ENCODE results near the gene CAPZB.
A peak's percentile ranks its signal among the peaks of the same experiment; 100 is the strongest.
"Not testable (repeated sequence)": the region's sequence is repeated elsewhere in the genome, so short reads cannot be mapped to it uniquely, and the experiment has no call there.

The CAPZB gene

DNA sequence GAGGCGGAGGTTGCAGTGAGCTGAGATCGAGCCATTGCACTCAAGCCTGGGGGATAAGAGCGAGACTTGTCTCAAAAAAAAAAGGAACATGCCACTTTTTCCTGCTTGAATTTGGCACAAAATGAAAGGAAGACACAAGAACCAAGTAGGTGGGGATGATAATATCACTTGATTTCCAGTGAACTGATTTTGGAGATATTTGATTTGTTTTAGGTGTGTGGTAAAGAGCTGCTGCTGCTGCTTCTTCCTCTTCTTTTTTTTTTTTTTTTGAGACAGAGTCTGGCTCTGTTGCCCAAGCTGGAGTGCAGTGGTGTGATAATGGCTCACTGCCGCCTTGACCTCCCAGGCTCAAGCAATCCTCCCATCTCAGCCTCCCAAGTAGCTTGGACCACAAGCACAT, 29.9 kb upstream of the CAPZB start:
- Histone ChIP-seq H3K9me3 (ENCODE audit: control insufficient read depth in 1 of 2, low read length in 2 of 2) (no peaks in the 10 kb centered on the region), H3K4me1 (ENCODE audit: control insufficient read depth in 1 of 2, insufficient read depth in 2 of 2, low read length in 2 of 2) (peaks cover 0 to 6% of the 10 kb centered on the region in 2 donors), H3K4me3 (ENCODE audit: low read depth in 1 of 2, low read length in 2 of 2) (no peak overlapping the region), H3K36me3 (ENCODE audit: control insufficient read depth in 1 of 2, insufficient read depth in 2 of 2, low read length in 2 of 2) (no peaks in the 10 kb centered on the region), H3K27me3 (ENCODE audit: low read depth, low read length) (no peaks in the 10 kb centered on the region), H3K27ac (ENCODE audit: low read length) (no peak overlapping the region)

DNA sequence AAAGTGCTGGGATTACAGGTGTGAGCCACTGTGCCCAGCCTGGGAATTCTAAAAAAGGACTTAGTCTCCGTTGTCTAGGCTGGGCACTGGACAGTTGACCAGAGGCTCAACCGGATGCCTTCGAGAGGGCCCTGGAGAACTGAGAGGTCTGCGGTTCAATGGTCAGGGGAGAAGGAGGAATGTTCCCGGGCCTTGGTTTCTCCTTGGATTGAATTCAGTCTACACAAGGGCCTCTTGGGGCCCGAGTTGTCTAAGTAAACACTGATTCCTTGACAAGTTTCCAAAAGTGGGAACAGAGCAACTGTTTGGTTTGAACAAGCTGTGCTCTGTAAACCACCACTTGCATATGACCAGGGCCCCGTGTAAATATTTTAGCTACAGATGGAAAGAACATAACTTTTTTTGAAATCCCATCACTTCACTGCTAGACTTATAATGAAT, 29.1 kb upstream of the CAPZB start:
- H3K4me3 ChIP-seq (ENCODE audit: low read depth in 1 of 2, low read length in 2 of 2), result no peak overlapping the region
- no peaks in the 10 kb centered on the region for H3K36me3 ChIP-seq (ENCODE audit: control insufficient read depth in 1 of 2, insufficient read depth in 2 of 2, low read length in 2 of 2)
- H3K27ac ChIP-seq (ENCODE audit: low read length), result peak overlapping the region; percentile 43
- H3K27me3 ChIP-seq (ENCODE audit: low read depth, low read length), result no peaks in the 10 kb centered on the region
- H3K9me3 ChIP-seq (ENCODE audit: control insufficient read depth in 1 of 2, low read length in 2 of 2), result no peaks in the 10 kb centered on the region
- H3K4me1 ChIP-seq (ENCODE audit: control insufficient read depth in 1 of 2, insufficient read depth in 2 of 2, low read length in 2 of 2), result peaks cover 0 to 6% of the 10 kb centered on the region in 2 donors

DNA sequence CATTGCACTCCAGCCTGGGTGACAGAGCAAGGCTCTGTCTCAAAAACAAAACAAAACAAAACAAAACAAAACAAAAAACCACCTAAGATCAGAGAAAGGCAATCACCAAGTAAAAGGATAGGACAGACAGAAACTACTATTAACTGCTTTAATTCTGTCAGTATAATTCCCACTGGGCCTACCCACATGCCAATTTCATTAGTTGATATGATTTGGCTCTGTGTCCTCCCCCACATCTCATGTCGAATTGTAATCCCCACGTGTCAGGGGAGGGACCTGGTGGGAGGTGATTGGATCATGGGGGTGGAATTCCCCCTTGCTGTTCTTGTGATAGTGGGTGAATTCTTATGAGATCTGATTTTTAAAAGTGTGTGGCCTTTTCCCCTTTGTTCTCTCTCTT, 27.2 kb upstream of the CAPZB start:
- Histone ChIP-seq H3K36me3 (ENCODE audit: control insufficient read depth in 1 of 2, insufficient read depth in 2 of 2, low read length in 2 of 2) (no peaks in the 10 kb centered on the region), H3K27me3 (ENCODE audit: low read depth, low read length) (no peaks in the 10 kb centered on the region), H3K9me3 (ENCODE audit: control insufficient read depth in 1 of 2, low read length in 2 of 2) (no peaks in the 10 kb centered on the region), H3K27ac (ENCODE audit: low read length) (no peak overlapping the region), H3K4me1 (ENCODE audit: control insufficient read depth in 1 of 2, insufficient read depth in 2 of 2, low read length in 2 of 2) (peaks cover 0 to 6% of the 10 kb centered on the region in 2 donors), H3K4me3 (ENCODE audit: low read depth in 1 of 2, low read length in 2 of 2) (no peak overlapping the region)

DNA sequence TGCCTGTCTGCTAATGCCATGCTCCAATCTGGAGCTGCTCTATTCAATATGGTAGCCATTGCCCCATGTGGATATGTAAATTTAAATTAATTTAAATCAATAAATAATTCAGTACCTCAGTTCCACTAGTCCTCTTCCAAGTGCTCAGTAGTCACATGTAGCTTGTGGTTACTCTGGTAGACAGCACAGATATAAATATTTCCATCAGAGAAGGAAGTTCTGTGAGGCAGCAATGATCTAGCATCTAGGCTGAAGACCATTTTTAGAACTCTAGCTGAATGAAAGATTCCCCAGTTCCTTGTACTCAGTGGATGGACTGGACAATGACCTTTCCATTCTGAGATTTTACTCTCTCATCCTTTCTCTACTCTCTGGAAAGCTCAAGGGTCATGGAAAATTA, 25.8 kb upstream of the CAPZB start:
- no peaks in the 10 kb centered on the region for H3K27me3 ChIP-seq (ENCODE audit: low read depth, low read length)
- H3K4me3 ChIP-seq (ENCODE audit: low read depth in 1 of 2, low read length in 2 of 2), result no peak overlapping the region
- H3K27ac ChIP-seq (ENCODE audit: low read length), result no peak overlapping the region
- H3K4me1 ChIP-seq (ENCODE audit: control insufficient read depth in 1 of 2, insufficient read depth in 2 of 2, low read length in 2 of 2), result peaks cover 7 to 16% of the 10 kb centered on the region in 2 donors
- no peaks in the 10 kb centered on the region for H3K9me3 ChIP-seq (ENCODE audit: control insufficient read depth in 1 of 2, low read length in 2 of 2)
- no peaks in the 10 kb centered on the region for H3K36me3 ChIP-seq (ENCODE audit: control insufficient read depth in 1 of 2, insufficient read depth in 2 of 2, low read length in 2 of 2)

DNA sequence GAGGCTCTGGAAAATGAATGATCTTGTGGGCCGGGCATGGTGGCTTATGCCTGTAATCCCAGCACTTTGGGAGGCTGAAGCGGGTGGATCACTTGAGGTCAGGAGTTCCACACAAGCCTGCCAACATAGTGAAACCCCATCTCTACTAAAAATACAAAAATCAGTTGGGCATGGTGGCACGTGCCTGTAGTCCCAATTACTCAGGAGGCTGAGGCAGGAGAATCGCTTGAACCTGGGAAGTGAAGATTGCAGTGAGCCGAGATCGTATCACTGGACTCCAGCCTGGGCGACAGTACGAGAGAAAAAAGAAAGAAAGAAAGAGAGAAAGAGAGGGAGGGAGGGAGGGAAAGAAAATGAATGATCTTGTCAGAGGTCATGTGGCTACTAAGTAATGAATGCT, 24.3 kb upstream of the CAPZB start:
- H3K4me1 ChIP-seq (ENCODE audit: control insufficient read depth in 1 of 2, insufficient read depth in 2 of 2, low read length in 2 of 2), result peaks cover 21% of the 10 kb centered on the region in 2 donors
- not testable (repeated sequence) for H3K4me3 ChIP-seq (ENCODE audit: low read depth in 1 of 2, low read length in 2 of 2); H3K27ac ChIP-seq (ENCODE audit: low read length); H3K36me3 ChIP-seq (ENCODE audit: control insufficient read depth in 1 of 2, insufficient read depth in 2 of 2, low read length in 2 of 2); H3K9me3 ChIP-seq (ENCODE audit: control insufficient read depth in 1 of 2, low read length in 2 of 2); H3K27me3 ChIP-seq (ENCODE audit: low read depth, low read length)

DNA sequence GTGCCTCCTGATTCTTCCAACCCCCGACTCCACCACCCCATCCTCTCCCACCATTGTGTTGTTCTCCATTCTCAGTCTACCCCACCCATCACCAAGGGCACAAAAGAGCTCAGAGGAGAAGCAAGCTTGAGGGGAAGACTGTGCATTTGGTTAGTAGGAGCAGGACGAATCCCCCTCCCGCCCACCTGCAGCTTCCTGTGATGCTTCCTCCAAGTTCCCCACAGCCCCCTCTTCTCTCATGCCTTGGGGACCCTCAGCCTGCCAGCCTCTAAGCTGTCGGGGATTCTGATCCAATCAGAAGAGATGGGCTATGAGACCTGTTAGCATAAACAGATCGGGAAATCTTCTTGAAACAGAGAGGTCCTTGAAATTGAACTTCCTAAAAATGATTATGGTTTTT, 22.2 kb upstream of the CAPZB start:
- no peaks in the 10 kb centered on the region for H3K36me3 ChIP-seq (ENCODE audit: control insufficient read depth in 1 of 2, insufficient read depth in 2 of 2, low read length in 2 of 2)
- no peaks in the 10 kb centered on the region for H3K27me3 ChIP-seq (ENCODE audit: low read depth, low read length)
- no peaks in the 10 kb centered on the region for H3K9me3 ChIP-seq (ENCODE audit: control insufficient read depth in 1 of 2, low read length in 2 of 2)
- no peak overlapping the region for H3K4me3 ChIP-seq (ENCODE audit: low read depth in 1 of 2, low read length in 2 of 2)
- H3K27ac ChIP-seq (ENCODE audit: low read length), result no peak overlapping the region
- H3K4me1 ChIP-seq (ENCODE audit: control insufficient read depth in 1 of 2, insufficient read depth in 2 of 2, low read length in 2 of 2), result peaks cover 16 to 24% of the 10 kb centered on the region in 2 donors

DNA sequence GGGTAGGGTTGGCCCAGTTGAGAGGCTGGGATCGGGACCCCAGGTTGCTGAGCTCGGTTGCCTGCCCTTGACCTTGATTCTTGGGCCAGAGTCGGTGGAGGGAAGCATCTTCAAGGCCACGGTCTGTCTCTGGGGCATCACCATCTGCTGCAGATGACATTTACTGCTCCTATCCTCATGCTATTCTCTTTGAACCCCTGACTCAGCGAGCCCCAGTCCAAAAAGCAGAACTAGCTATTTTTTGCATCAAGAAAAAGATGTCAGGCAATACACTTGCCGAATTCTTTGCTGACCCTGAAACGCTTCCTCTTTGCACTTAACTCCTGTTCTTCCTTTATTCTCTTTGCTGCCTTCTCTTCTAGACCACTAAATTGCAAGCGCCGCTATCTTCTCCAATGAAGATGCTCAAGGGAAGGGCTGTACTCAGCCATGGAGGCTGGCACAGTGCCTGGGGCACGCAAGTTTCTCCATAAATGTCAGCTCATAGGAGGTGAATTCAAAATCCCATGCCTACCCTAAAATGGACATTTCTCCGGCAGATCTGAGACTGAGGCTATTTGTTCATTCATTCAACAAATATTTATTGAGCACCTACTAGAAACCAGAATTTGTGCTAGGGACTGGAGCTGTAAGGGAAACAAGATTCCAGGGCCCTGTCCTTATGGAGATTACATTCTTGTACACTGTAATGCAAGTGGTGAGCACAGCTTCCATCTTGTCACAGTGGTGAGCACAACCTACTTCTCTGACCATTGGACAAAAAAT, 20.5 kb upstream of the CAPZB start:
- Histone ChIP-seq H3K27ac (ENCODE audit: low read length) (peak overlapping the region; percentile 51), H3K4me3 (ENCODE audit: low read depth in 1 of 2, low read length in 2 of 2) (peak overlapping the region in 1 of 2 donors; percentile 6), H3K4me1 (ENCODE audit: control insufficient read depth in 1 of 2, insufficient read depth in 2 of 2, low read length in 2 of 2) (peaks cover 16 to 24% of the 10 kb centered on the region in 2 donors), H3K9me3 (ENCODE audit: control insufficient read depth in 1 of 2, low read length in 2 of 2) (no peaks in the 10 kb centered on the region), H3K27me3 (ENCODE audit: low read depth, low read length) (no peaks in the 10 kb centered on the region), H3K36me3 (ENCODE audit: control insufficient read depth in 1 of 2, insufficient read depth in 2 of 2, low read length in 2 of 2) (no peaks in the 10 kb centered on the region)

DNA sequence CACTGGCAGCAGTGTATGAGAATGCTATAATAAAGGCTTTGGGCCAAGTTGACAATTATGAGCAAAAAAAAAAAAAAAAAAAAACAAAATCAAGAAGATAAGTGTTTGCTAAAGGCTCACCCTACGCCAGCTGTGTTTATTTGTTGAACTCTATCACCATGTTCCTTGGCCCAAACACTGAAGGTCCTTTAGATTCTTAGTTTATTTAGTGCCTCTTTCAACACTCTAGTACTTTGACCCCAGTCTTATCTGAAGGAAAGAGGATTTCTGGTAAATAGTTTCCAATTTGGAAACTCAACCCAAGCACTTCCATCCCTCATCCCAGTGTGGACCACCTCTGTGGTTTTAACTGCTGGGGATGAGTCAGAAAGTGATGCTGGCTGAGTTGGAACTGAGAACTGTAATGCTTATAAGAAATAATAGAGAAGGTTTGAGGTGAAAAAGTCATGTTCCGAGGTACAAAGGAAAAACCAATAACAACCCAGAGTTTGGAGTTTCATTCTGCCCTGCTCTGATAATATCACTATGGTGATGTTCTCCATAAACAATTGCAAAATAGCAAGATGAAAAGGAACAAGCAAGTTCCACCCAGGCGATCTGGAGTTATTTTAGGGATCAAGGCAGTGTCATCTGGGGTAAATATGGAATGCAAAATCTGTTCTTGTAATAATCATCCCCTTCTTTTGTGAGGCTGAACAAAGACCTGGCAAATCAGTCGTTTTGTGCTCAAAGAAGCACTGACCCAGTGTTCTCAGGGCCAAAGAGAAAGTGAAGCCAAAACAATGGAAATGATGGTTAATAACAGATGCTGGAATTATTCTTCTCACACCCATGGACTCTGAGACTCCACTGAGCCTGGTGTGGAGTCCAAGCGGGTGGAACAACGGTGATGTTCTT, 19.7 kb upstream of the CAPZB start:
- H3K27ac ChIP-seq (ENCODE audit: low read length), result peak overlapping the region; percentile 51
- H3K4me1 ChIP-seq (ENCODE audit: control insufficient read depth in 1 of 2, insufficient read depth in 2 of 2, low read length in 2 of 2), result peaks cover 16 to 24% of the 10 kb centered on the region in 2 donors
- H3K4me3 ChIP-seq (ENCODE audit: low read depth in 1 of 2, low read length in 2 of 2), result no peak overlapping the region
- H3K9me3 ChIP-seq (ENCODE audit: control insufficient read depth in 1 of 2, low read length in 2 of 2), result no peaks in the 10 kb centered on the region
- H3K27me3 ChIP-seq (ENCODE audit: low read depth, low read length), result no peaks in the 10 kb centered on the region
- no peaks in the 10 kb centered on the region for H3K36me3 ChIP-seq (ENCODE audit: control insufficient read depth in 1 of 2, insufficient read depth in 2 of 2, low read length in 2 of 2)

DNA sequence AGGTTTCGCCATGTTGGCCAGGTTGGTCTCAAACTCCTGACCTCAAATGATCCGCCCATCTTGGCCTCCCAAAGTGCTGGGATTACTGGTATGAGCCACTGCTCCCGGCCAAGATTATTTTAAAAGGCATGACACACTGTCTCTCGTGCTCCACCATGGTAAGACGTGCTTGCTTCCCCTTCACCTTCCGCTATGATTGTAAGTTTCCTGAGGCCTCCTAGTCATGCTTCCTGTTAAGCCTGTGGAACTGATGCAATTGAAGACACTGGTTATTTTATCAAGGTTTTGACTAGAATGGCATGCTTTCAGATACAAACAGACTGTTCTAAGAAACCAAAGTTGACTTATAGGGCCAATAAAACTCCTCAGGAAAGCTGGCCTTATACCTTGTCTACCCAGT, 16.9 kb upstream of the CAPZB start:
- H3K9me3 ChIP-seq (ENCODE audit: control insufficient read depth in 1 of 2, low read length in 2 of 2); H3K36me3 ChIP-seq (ENCODE audit: control insufficient read depth in 1 of 2, insufficient read depth in 2 of 2, low read length in 2 of 2); H3K4me3 ChIP-seq (ENCODE audit: low read depth in 1 of 2, low read length in 2 of 2); H3K27ac ChIP-seq (ENCODE audit: low read length); H3K27me3 ChIP-seq (ENCODE audit: low read depth, low read length): not testable (repeated sequence)
- H3K4me1 ChIP-seq (ENCODE audit: control insufficient read depth in 1 of 2, insufficient read depth in 2 of 2, low read length in 2 of 2), result peaks cover 14 to 24% of the 10 kb centered on the region in 2 donors

DNA sequence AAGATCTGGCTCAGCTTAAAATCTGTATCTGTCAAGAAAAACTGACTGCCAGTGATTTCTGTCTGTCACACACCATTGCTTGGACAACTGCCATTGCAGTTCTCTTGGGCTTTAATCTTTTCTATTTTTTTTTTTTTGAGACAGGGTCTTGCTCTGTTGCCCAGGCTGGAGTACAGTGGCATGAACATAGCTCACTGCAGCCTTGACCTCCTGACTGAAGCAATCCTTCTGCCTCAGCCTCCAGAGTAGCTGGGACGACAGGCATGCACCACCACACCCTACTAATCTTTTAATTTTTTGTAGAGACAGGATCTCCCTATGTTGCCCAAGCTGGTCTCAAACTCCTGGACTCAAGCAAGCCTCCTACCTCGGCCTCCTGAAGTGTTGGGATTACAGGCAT, 14.5 kb upstream of the CAPZB start:
- H3K9me3 ChIP-seq (ENCODE audit: control insufficient read depth in 1 of 2, low read length in 2 of 2); H3K4me3 ChIP-seq (ENCODE audit: low read depth in 1 of 2, low read length in 2 of 2); H3K27ac ChIP-seq (ENCODE audit: low read length); H3K27me3 ChIP-seq (ENCODE audit: low read depth, low read length); H3K36me3 ChIP-seq (ENCODE audit: control insufficient read depth in 1 of 2, insufficient read depth in 2 of 2, low read length in 2 of 2): not testable (repeated sequence)
- peaks cover 5 to 11% of the 10 kb centered on the region in 2 donors for H3K4me1 ChIP-seq (ENCODE audit: control insufficient read depth in 1 of 2, insufficient read depth in 2 of 2, low read length in 2 of 2)

DNA sequence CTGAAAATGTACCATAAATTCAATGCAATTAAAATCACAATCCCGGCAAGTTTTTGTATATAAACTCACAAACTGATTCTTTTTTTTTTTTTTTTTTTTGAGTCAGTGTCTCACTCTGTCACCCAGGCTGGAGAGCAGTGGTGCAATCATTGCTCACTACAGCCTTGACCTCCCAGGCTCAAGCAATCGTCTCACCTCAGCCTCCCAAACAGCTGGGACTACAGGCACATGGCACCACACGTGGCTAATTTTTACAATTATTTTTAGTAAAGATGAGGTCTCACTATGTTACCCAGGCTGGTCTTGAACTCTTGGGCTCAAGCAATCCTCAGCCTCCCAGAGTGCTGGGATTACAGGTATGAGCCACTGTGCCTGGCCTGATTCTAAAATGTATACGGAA, 12.1 kb upstream of the CAPZB start:
- not testable (repeated sequence) for H3K9me3 ChIP-seq (ENCODE audit: control insufficient read depth in 1 of 2, low read length in 2 of 2); H3K27me3 ChIP-seq (ENCODE audit: low read depth, low read length); H3K36me3 ChIP-seq (ENCODE audit: control insufficient read depth in 1 of 2, insufficient read depth in 2 of 2, low read length in 2 of 2); H3K4me3 ChIP-seq (ENCODE audit: low read depth in 1 of 2, low read length in 2 of 2); H3K27ac ChIP-seq (ENCODE audit: low read length)
- peaks cover 0 to 11% of the 10 kb centered on the region in 2 donors for H3K4me1 ChIP-seq (ENCODE audit: control insufficient read depth in 1 of 2, insufficient read depth in 2 of 2, low read length in 2 of 2)

Measured in muscle layer of duodenum (tissue), 2 donors.